Upper lobe of left lung (tissue), 4 donors: ENCODE data around the gene ZNF423.

Experiments
- CTCF ChIP-seq, 6 experiments: fragments of 450-650 bp in 4 of 6; fragments of 200-600 bp in 2 of 6; sonication (generic) in 2 of 6; IDR thresholded peaks; one replicate each; pipeline ENCODE4 v1.5.1; 2016 to 2019; ENCODE audit warnings: antibody characterized with exemption in 6 of 6
- EP300 ChIP-seq, 4 donors: sonication (generic); formaldehyde crosslinking; IDR thresholded peaks; one replicate each; pipeline ENCODE4 v1.5.1; 2017; ENCODE audit warnings: antibody characterized with exemption in 4 of 4, control low read depth in 2 of 4
- POLR2A ChIP-seq, 4 donors: fragments of 450-650 bp; IDR thresholded peaks; one replicate each; pipeline ENCODE4 v1.5.1; 2016 to 2017; ENCODE audit warnings: antibody characterized with exemption in 4 of 4, mild to moderate bottlenecking in 2 of 4
- POLR2AphosphoS5 ChIP-seq, 2 donors: sonication (generic); formaldehyde crosslinking; IDR thresholded peaks; one replicate each; pipeline ENCODE4 v1.5.1; 2017; ENCODE audit warnings: antibody characterized with exemption in 2 of 2

DNA sequence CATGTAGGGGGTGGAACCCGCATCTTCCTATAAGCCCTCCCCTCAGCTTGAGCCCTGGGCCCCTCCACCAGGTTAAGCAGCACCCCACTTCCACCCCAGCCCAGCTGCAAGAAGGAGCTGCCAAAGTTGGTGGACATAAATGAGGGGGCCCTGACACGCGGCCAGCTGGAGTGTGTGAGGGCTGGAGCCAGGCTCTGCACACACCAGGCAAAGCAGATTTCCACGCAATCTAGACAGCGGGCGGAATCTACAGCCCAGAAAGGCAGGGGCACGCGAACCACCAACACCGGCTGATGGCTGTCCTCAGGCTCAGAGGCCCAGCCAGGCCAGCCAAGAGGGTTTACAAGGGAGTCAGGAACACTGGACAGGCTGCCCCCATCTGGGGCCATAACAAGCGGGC, 171.2 kb downstream of the ZNF423 start:
- no peak for TF ChIP-seq CTCF (IDR thresholded peaks at IDR 0.05)
- no peak for TF ChIP-seq POLR2A (IDR thresholded peaks at IDR 0.05)
- TF ChIP-seq POLR2AphosphoS5 (IDR thresholded peaks at IDR 0.05): no peak
- TF ChIP-seq EP300 (IDR thresholded peaks at IDR 0.05): no peak
